Right atrium auricular region (tissue), 2 donors: Measurements from ENCODE around the gene CCNJL. TPM values are rescaled to one million over a fixed set of nuclear protein-coding genes. Genes with fewer than 3 reads are reported as not detected.
"Not testable (repeated sequence)": the region's sequence is repeated elsewhere in the genome, so short reads cannot be mapped to it uniquely, and the experiment has no call there.

Experiments used
- DNase-seq: peaks from one replicate; pipeline ENCODE4 v3.0.0-alpha.2; 2019; ENCODE audit warnings: low spot score
- H3K27ac ChIP-seq, 2 donors: fragments of 200-600 bp; sonication (generic); 1 replicate in 1 of 2; 2 replicates in 1 of 2; pipeline ENCODE4 v1.5.1; 2016 to 2019
- H3K27me3 ChIP-seq, 2 donors: fragments of 200-600 bp; sonication (generic); one replicate each; pipeline versions ENCODE4 v1.5.1 to v1.6.0; 2017 to 2019
- H3K36me3 ChIP-seq: fragments of 200-600 bp; sonication (generic); one replicate; pipeline ENCODE4 v1.5.1; 2016
- H3K4me1 ChIP-seq, 2 donors: fragments of 200-600 bp; sonication (generic); one replicate each; pipeline versions ENCODE4 v1.5.1 to v1.6.0; 2017 to 2019
- H3K4me3 ChIP-seq, 2 donors: fragments of 200-600 bp; sonication (generic); 1 replicate in 1 of 2; 2 replicates in 1 of 2; pipeline ENCODE4 v1.5.1; 2017 to 2019; ENCODE audit warnings: mild to moderate bottlenecking in 1 of 2, moderate library complexity in 1 of 2
- H3K9me3 ChIP-seq, 2 donors: fragments of 200-600 bp; sonication (generic); one replicate each; pipeline ENCODE4 v1.5.1; 2019
- CTCF ChIP-seq, 2 donors: fragments of 200-600 bp; sonication (generic); IDR thresholded peaks; one replicate each; pipeline ENCODE4 v1.5.1; 2019; ENCODE audit warnings: antibody characterized with exemption in 2 of 2
- total RNA-seq, 2 donors: library from RNA; depleted of rRNA; stranded (reverse); fragments of >200 nt; gene quantifications; one replicate each; pipeline ENCODE4 v1.1.0, GENCODE V29; 2016

CCNJL gene
- total RNA-seq, 2 donors from 2014 or later: 2.7 to 5.5 TPM

GRCh38 chr5:160250226-160250625, 62.1 kb downstream of the CCNJL start:
- DNase-seq: no peak
- Histone ChIP-seq H3K9me3 (no peaks in the 10 kb centered on the region), H3K27ac (no peak overlapping the region), H3K36me3 (peaks cover 31% of the 10 kb centered on the region), H3K27me3 (no peaks in the 10 kb centered on the region), H3K4me1 (no peaks in the 10 kb centered on the region), H3K4me3 (no peak overlapping the region)
- no peak for TF ChIP-seq CTCF (IDR thresholded peaks at IDR 0.05)

GRCh38 chr5:160249570-160249969, 62.8 kb downstream of the CCNJL start:
- H3K9me3 ChIP-seq, H3K27ac ChIP-seq, H3K4me1 ChIP-seq, H3K27me3 ChIP-seq, H3K4me3 ChIP-seq, DNase-seq: not testable (repeated sequence)
- H3K36me3 ChIP-seq: peaks cover 24% of the 10 kb centered on the region

- TF ChIP-seq CTCF (IDR thresholded peaks at IDR 0.05): no peak
- Histone ChIP-seq H3K27ac (no peak overlapping the region), H3K4me1 (no peaks in the 10 kb centered on the region), H3K27me3 (no peaks in the 10 kb centered on the region), H3K4me3 (no peak overlapping the region), H3K9me3 (no peaks in the 10 kb centered on the region), H3K36me3 (no peaks in the 10 kb centered on the region)
- no peak for DNase-seq
Observed at GRCh38 chr5:160245506-160246086, 66.8 kb downstream of the CCNJL start.

- Histone ChIP-seq H3K27me3 (no peaks in the 10 kb centered on the region), H3K36me3 (no peaks in the 10 kb centered on the region)
- no peak for TF ChIP-seq CTCF (IDR thresholded peaks at IDR 0.05)
Observed at GRCh38 chr5:160242145-160242544, 70.2 kb downstream of the CCNJL start.

GRCh38 chr5:160240350-160240749, 72.0 kb downstream of the CCNJL start:
- Histone ChIP-seq H3K9me3 (no peaks in the 10 kb centered on the region), H3K4me1 (no peaks in the 10 kb centered on the region), H3K36me3 (no peaks in the 10 kb centered on the region), H3K27me3 (no peaks in the 10 kb centered on the region), H3K27ac (no peak overlapping the region), H3K4me3 (no peak overlapping the region)
- TF ChIP-seq CTCF (IDR thresholded peaks at IDR 0.05): no peak
- DNase-seq: no peak

More at GRCh38 chr5:160242145-160242544, 70.2 kb downstream of the CCNJL start:
- DNase-seq: no peak
- Histone ChIP-seq H3K4me3 (no peak overlapping the region), H3K27ac (no peak overlapping the region), H3K9me3 (no peaks in the 10 kb centered on the region), H3K4me1 (no peaks in the 10 kb centered on the region)

- Histone ChIP-seq H3K27ac (no peak overlapping the region), H3K27me3 (no peaks in the 10 kb centered on the region), H3K4me3 (no peak overlapping the region), H3K36me3 (no peaks in the 10 kb centered on the region), H3K9me3 (no peaks in the 10 kb centered on the region), H3K4me1 (no peaks in the 10 kb centered on the region)
- no peak for TF ChIP-seq CTCF (IDR thresholded peaks at IDR 0.05)
- DNase-seq: no peak
Observed at GRCh38 chr5:160237571-160238093, 74.7 kb downstream of the CCNJL start.
